Stimulated activated CD4-positive, alpha-beta T cell treated with anti-CD3 and anti-CD28 coated beads, TNF-alpha, amount 100 ng/mL, for 4 hours (primary cell): ENCODE results near the gene SH3BP5L.

Source experiments
- DNase-seq, 3 experiments: peaks; one replicate each; pipeline ENCODE4 v3.0.0-alpha.2; 2020; ENCODE audit warnings: low read depth in 3 of 3

Gene SH3BP5L

DNA sequence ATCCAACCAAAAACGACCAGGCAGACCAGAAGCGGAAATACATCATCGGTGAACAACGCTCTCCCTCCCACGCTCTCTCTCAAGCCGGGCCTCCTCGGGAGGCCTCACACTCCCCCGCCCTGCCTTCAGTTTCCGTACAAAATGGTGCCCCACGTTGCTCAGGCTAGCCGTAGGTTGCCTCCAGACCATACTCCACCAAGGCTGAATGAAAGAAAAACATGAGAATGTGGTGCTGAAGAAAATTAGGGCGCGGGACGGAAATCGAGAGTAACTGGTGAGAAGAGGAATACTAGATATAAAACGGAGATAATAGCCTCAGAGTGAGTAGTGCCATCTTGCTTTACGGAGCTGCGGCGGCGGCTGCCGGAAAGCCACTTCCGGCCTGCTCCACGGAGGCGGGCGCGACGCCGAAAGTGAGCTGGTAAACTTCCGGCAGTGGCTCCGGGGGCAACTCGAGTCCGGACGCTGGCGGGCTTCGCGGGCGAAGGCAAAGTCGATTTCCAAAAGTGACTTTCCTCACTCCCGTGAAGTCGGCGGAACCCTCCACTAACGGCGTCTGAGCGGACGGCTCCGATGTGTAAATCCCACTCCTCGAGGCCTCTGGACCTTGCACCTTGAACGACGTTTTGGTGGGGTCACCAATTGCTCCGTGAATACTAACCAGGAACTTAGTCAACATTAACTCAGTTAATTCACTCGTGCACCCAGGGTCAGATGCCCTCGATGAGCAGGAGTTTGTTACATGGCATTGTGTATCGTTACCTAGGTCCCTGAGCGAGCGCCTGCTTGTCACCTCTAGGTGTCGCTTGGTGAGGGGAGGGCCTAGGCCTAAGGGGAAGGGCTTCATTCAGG, at the start of gene SH3BP5L:
TSS of gene SH3BP5L (minus strand) at position 7 of the 852 bp plus-strand sequence. CDS start 980 bp downstream, outside the sequence.
- peak; percentile 71 to 83 (median 82) for DNase-seq

DNA sequence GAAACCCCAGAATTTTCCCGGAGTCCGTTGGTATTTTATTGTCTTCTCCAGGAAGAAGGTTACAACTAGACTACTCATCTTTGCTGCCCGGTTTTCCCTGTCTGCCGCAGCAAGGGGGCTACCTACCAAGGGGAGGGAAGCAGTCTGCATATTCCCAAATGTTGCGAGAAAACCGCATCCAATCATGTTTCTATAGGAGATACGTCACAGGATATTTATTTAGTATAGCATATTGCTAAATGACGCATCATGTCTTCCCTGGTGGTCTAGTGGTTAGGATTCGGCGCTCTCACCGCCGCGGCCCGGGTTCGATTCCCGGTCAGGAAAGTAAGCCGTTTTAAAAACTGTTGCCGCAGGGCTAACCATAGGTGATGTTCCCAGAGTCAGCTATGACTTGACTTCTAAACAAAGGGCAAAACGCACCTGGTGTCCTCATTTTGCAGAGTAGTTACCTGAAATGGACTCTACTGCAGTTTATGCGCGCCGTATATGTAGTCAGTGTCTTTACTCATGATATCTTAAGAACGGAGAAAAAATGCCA, 48.3 kb upstream of the SH3BP5L start:
- DNase-seq, result peak; percentile 79 to 80 (median 80)

DNA sequence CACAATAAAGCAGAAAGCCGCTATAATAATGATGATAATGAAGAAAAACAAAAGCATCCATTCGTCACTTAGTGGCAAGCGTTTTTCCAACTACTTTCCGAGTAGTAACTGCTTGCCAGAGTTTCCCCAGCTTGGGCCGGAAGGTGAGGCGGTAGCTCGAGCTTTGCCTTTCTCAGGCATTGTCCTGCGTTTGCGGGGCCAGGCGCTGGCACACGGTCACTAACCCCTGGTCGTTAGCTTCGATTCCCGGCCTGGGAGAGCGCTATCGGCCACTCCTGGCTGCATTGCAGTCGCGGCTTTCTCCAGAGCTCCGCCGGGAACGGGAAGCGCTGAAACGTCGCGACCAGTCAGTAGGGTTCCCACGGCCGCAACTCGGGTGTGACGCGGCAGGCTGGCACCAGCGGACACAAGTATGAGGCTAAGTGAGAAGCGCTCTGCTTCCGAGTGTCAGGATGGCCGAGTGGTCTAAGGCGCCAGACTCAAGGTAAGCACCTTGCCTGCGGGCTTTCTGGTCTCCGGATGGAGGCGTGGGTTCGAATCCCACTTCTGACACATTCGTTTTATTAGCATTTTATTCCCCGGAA, 47.8 kb upstream of the SH3BP5L start:
- peak; percentile 86 to 96 (median 92) for DNase-seq

GRCh38 chr1:248872752-248873408, 47.2 kb upstream of the SH3BP5L start:
- peak in 1 of 3 experiments; percentile 37 for DNase-seq

DNA sequence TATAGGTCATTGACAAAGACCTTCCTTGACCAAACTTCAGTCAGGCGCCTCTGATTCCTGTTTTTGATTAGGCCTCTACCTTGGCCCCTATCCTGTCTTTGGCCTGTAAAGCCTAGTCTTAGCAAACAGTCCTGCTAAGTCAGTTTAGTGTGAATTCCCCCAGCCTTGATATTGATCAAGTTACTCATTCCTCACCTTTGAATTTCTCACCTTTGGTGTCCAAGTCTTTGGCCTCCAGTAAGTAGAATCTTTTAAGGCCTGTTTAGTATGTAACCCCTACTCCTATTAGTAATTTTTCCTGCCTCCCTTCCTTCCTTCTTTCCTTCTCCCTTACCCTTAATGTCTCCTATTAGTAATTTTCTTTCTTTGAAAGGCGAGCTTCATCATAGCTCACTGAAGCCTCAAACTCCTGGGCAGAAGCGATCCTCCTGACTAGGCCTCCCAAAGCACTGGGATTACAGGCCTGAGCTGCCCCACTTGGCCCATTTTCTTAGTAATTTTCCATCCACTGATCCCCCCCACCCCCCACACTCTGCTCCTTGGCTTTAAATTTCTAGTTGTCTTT, 46.2 kb upstream of the SH3BP5L start:
- no peak for DNase-seq

DNA sequence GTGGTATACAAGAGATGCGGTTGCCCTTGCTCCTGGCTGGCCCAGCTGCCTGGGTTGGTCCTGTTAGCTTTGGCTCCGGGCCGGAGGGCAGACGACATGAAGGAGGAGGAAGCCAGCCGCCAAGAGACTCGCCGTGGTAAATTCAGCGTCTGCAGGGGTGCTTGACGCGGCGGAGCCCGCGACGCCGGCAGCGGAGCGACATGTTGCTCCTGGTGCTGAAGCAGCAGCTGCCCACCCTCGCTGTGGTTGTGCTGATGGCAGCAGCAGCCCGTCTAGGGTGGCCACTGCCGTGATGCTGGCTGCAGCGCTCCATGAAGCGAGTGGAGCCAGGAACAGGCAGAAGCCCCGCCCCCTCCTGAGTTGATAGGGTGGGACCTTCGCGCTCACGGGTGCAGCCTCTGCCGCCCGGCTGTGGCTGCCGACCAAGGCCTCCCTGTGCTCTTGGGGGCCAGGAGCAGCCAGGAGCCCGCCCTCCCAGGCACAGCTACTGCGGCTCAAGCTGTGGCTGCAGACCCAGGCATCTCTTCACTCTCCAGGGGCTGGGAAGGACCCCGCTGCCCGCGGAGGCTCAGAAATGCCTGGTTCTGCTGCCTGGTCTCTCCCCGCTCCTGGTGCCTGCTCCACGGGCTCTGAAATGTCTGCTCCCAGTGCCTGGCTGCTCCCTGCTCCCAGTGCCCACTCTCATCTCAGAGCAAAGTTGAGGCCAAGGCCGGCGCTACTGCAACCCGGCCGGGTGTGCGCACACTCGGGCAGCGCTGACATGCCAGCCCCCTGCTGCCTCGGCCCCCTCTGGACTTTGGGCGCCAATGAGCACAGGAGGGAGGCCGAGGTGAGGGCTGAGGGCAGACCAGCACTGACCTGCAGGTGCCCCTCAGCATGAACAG, 37.5 kb upstream of the SH3BP5L start:
- DNase-seq, result peak; percentile 59 to 66 (median 66)

- no peak for DNase-seq
Measured at GRCh38 chr1:248862695-248862997, 36.9 kb upstream of the SH3BP5L start.

- DNase-seq, result no peak
Measured at GRCh38 chr1:248861616-248862015, 35.9 kb upstream of the SH3BP5L start.

- no peak for DNase-seq
Measured at GRCh38 chr1:248860007-248860406, 34.3 kb upstream of the SH3BP5L start.

GRCh38 chr1:248858891-248859889, 33.5 kb upstream of the SH3BP5L start, which contains the start of gene ZNF692:
ZNF692 (minus strand) TSS chr1:248859085; CDS start chr1:248858309, 776 bp downstream.
- DNase-seq, result peak; percentile 88 to 97 (median 96)

- peak in 1 of 3 experiments; percentile 32 for DNase-seq
Measured at GRCh38 chr1:248858096-248858890, 32.6 kb upstream of the SH3BP5L start.

- no peak for DNase-seq
Measured at GRCh38 chr1:248857749-248858095, 32.0 kb upstream of the SH3BP5L start.

DNA sequence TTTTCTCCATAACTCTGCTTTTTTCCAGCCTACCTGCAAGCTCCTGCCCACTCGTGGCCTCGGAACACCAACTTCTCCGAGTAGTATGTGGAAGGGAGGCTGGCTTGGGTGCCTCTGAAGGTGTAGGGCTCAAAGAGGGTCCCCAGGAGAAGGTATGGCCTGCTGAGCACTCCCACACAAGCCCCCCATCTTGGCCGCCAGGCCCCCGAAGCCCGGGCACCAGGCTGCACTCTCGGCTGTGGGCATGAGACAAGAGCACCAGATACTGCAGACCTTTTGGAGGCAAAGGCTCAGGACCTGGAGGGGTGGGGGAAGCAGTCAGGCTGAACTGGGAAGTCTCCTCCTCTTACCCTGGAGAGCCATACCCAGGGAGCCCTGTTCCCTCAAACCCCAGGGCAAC, 31.5 kb upstream of the SH3BP5L start:
- no peak for DNase-seq

GRCh38 chr1:248856176-248856575, 30.5 kb upstream of the SH3BP5L start:
- DNase-seq, result no peak

GRCh38 chr1:248855580-248855979, 29.9 kb upstream of the SH3BP5L start:
- DNase-seq, result no peak

GRCh38 chr1:248853663-248854375, 28.1 kb upstream of the SH3BP5L start:
- DNase-seq, result no peak

GRCh38 chr1:248852481-248853405, 27.0 kb upstream of the SH3BP5L start:
- DNase-seq, result no peak
